ENCODE results near the gene ZNF587B.
"Not testable (repeated sequence)": the region's sequence is repeated elsewhere in the genome, so short reads cannot be mapped to it uniquely, and the experiment has no call there.

Gene ZNF587B

DNA sequence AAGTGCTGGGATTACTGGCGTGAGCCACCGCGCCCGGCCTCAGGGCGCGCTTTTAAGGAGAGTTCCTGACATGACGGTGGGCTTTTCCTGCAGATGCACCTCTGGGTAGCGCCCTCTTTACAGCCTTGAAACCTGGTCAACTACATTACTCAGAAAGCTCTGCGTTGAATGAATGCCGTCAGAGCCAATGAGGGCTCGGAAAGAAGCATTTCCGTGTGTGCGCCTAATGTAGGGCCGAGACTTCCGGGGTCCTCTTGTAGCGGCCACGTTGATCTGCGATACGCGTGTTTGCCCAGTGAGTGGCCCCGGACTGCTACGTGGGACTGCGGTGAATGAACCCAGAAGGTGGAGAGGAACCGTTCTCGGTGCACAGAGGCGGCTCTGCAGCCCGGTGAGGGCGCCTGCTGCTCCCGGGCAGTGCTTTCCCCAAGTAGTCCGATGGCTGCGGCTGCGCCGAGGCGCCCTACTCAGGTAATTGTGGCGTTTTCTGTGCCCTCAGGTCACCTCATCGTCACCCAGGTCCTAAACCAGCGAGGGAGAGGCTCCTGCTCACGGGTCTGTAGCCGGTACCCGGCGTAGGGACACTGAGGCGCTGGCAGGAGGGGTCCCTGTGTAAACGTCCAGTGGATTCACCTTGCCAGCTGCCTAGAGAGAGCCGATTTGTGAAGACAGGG is 10.5 kb upstream of the ZNF587B start:
- DNase-seq (ENCODE audit: low spot score), result peak; percentile 91

- DNase-seq (ENCODE audit: low spot score), result no peak
These were observed 9.5 kb upstream of the ZNF587B start for GRCh38 chr19:57820599-57820998.

DNA sequence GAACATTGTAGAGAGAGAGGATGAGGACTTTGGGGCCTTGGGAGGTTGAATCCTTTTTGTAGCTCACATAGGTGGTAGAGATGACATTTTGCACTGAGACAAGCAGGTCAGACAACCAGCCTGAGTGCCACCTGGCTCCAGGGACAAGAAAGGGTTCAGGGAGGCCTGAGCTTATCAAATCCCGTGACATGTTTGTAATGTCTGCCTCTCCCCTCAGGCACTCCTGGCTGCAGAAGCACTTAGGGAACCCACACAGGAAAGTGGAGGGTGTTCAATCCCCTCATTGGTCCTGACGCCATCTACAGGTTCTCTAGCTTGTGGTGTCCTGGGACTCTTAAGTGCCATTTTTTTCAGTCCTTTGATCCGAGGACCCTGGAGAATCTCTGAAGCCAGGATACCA is 9.0 kb upstream of the ZNF587B start:
- DNase-seq (ENCODE audit: low spot score), result not testable (repeated sequence)

GRCh38 chr19:57821501-57821900 is 8.6 kb upstream of the ZNF587B start:
- not testable (repeated sequence) for DNase-seq (ENCODE audit: low spot score)

GRCh38 chr19:57823155-57823554 is 6.9 kb upstream of the ZNF587B start:
- not testable (repeated sequence) for DNase-seq (ENCODE audit: low spot score)

DNA sequence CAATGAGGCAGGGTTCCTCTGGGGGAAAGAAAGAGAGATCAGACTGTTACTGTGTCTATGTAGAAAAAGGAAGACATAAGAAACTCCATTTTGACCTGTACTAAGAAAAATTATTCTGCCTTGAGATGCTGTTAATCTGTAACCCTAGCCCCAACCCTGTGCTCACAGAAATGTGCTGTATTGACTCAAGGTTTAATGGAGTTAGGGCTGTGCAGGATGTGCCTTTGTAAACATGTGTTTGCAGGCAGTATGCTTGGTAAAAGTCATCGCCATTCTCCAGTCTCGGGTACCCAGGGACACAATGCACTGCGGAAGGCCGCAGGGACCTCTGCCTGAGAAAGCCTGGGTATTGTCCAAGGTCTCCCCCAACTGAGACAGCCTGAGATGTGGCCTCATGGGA is 6.5 kb upstream of the ZNF587B start:
- DNase-seq (ENCODE audit: low spot score), result not testable (repeated sequence)

DNA sequence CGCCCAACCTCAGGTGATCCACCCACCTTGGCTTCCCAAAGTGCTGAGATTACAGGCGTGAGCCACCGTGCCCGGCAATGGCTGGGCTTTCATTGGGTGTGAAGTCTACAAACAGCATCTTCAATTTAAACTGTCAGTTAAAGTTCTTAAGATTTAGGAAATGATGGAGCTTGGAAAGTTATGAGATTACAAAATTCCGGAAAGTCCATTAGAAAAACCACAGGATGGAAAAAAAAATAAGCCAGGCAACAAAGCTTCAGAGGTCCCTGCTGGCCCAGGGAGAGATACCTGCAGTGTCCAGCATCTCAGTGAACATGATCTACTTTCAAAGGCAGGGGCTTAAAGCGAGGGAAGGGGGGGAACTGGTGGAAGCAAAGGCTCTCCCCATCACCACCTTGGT is 4.6 kb upstream of the ZNF587B start:
- DNase-seq (ENCODE audit: low spot score), result no peak

- no peak for DNase-seq (ENCODE audit: low spot score)
These were observed 783 bp upstream of the ZNF587B start for GRCh38 chr19:57829316-57829715.

DNA sequence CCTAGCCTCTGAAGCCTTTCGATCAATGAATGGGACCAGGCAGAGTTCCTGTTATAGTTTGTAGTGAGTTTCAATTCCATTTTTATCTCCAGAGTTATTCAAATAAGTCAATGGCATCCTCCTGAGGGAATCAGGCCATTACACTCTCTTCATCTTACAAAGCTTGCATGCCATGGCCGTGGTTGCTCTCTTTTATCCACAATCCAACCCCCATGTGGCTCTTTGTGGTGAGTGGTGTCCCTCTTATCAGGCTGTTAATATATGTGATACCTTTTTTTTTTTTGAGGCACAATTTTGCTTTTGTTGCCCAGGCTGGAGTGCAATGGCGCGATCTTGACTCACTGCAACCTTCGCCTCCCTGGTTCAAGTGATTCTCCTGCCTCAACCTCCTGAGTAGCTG is 6.9 kb downstream of the ZNF587B start:
- not testable (repeated sequence) for DNase-seq (ENCODE audit: low spot score)

- not testable (repeated sequence) for DNase-seq (ENCODE audit: low spot score)
These were observed 8.6 kb downstream of the ZNF587B start for GRCh38 chr19:57838622-57839191.

DNA sequence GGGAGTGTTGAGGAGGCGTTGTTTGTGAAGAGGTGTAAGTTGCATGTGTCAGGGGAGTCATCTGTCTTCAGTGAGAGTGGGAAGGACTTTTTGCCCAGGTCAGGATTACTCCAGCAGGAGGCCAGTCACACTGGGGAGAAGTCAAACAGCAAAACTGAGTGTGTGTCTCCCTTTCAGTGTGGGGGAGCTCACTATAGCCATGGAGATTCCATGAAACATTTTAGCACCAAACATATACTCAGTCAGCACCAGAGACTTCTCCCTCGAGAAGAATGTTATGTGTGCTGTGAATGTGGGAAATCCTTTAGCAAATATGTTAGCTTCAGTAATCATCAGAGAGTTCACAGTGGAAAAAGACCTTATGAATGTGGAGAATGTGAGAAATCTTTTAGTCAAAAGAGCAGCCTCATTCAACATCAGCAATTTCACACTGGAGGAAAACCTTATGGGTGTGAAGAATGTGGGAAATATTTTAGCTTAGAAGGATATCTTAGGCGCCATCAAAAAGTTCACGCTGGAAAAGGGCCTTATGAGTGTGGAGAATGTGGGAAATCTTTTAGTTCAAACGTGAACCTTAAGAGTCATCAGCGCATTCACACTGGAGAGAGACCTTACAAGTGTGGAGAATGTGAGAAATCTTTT is 11.1 kb downstream of the ZNF587B start:
- no peak for DNase-seq (ENCODE audit: low spot score)

- not testable (repeated sequence) for DNase-seq (ENCODE audit: low spot score)
These were observed 17.1 kb downstream of the ZNF587B start for GRCh38 chr19:57847164-57847563.

- not testable (repeated sequence) for DNase-seq (ENCODE audit: low spot score)
These were observed 19.1 kb downstream of the ZNF587B start for GRCh38 chr19:57849162-57849665.

DNA sequence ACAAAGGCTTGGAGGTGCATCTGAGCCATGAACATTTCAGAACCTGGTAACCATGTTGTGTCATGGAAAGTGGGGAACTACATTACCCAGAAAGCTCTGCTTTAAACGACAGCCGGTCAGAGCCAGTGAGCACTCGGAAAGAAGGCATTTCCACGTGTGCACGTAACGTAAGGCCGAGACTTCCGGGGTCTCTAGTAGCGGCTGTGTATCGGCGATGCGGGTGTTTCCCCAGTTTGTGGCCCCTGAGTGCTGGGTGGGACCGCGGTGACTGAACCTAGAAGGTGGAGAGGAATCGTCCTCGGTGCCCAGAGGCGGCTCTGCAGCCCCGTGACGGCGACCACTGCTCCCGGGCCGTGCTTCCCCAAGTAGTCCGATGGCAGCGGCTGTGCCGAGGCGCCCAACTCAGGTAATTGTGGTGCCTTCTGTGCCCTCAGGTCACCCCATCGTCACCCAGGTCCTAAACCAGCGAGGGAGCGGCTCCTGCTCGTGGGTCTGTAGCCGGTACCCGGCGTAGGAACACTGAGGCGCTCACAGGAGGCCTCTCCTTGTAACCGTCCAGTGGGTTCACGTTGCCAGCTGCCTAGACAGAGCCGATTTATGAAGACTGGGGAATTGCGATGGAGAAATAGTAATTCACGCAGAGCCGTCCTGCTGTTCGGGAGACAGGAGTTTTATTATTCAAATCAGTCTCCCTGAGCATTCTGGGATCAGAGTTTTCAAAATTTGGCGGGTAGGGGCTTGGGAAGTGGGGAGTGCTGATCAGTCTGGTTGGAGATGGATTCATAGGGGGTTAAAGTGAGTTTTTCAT is 19.8 kb downstream of the ZNF587B start, which contains the start of gene ZNF587:
Gene ZNF587, plus strand, starts transcription at position 194 of the 808 bp plus-strand sequence. Its CDS starts 180 bp downstream, at position 374.
- DNase-seq (ENCODE audit: low spot score), result peak; percentile 87

DNA sequence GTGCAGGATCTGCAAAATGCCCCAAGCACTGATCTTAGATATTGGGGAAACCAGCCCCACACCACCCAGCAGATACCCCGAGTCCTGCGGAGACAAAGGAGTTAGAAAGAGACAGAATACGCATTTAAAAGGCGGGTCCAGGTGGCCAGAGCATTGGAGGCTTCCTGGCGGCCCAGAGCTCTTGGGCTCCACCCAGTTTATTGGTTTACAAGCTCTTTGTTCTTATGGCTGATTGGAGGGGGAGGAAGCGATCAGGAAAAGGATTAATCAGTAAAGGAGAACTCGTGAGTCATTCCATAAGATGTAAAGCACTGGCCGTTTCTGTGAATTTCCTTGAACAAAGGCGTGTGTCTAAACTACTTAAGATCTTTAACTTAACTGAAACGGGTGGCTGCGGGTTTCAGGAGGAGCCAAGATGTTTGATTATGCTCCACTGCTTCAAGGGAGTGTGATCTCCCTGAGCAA is 20.5 kb downstream of the ZNF587B start:
- DNase-seq (ENCODE audit: low spot score), result peak; percentile 31

GRCh38 chr19:57851812-57852603 is 21.9 kb downstream of the ZNF587B start:
- not testable (repeated sequence) for DNase-seq (ENCODE audit: low spot score)

DNA sequence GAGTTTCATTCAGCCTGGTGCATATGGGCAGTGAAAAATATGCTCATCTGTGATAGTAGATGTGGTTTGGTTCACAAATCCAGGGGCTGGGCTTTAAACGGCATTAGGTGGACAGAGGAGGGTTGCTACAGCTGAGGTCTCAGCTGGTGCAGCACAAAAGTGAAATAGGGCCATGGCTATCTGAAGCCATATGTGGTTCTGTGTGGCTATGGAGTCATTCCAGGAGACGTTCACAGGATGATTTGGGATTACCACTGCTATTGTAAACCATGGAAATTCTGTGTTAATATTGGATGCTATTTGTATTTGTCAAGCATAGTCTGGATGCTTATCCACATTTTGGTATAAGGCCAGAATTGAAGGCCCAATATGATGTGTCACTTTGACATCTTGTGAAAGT is 24.0 kb downstream of the ZNF587B start:
- not testable (repeated sequence) for DNase-seq (ENCODE audit: low spot score)

GRCh38 chr19:57862351-57862750 is 32.3 kb downstream of the ZNF587B start:
- not testable (repeated sequence) for DNase-seq (ENCODE audit: low spot score)

GRCh38 chr19:57867868-57868492 is 37.9 kb downstream of the ZNF587B start:
- DNase-seq (ENCODE audit: low spot score), result no peak

GRCh38 chr19:57869655-57870054 is 39.6 kb downstream of the ZNF587B start:
- not testable (repeated sequence) for DNase-seq (ENCODE audit: low spot score)

DNA sequence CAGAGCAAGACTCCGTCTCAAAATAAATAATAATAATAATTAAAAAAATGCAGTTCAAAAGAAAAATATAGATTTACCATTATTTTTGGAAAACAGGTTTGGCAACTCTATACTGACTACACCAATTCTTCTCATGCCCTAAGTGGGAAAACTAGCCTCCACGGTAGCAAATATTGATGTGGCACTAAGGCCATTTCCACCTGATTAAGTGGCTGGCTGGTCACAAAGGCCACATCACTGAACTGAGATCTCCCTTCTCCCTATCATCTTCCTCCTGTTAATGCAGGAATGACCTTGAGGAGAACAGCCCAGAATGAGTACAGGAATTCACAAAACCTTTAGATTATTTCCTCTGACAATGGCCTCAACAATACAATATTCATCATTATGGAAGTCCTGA is 40.1 kb downstream of the ZNF587B start:
- DNase-seq (ENCODE audit: low spot score), result no peak

Data from activated CD4-positive, alpha-beta T cell treated with anti-CD3 and anti-CD28 coated beads, Interleukin-2, Interleukin-4, amounts not matched to agents 100 ng/mL and 50 ng/mL, durations not matched to agents 16 hours and 8 hours (primary cell).